GM10266 (cell line): ENCODE measurements around the gene EEF1AKMT4.
A peak's percentile ranks its signal among the peaks of the same experiment; 100 is the strongest.

ENCODE experiments used
- DNase-seq: peaks from one replicate; pipeline ENCODE4 v3.0.0; 2012; ENCODE audit errors: extremely low spot score
- TF ChIP-seq, protein P1 (sequence below): IDR thresholded peaks from 2 replicates; pipeline ENCODE4 v1.5.1; 2012; ENCODE audit warnings: mild to moderate bottlenecking, low read depth; ENCODE audit not compliant: control insufficient read depth, insufficient read depth; ENCODE audit errors: missing control alignments

EEF1AKMT4 gene

GRCh38 chr3:184291738-184292445 lies 42.4 kb downstream of the EEF1AKMT4 start:
- DNase-seq: no peak
- TF ChIP-seq, protein P1, sequence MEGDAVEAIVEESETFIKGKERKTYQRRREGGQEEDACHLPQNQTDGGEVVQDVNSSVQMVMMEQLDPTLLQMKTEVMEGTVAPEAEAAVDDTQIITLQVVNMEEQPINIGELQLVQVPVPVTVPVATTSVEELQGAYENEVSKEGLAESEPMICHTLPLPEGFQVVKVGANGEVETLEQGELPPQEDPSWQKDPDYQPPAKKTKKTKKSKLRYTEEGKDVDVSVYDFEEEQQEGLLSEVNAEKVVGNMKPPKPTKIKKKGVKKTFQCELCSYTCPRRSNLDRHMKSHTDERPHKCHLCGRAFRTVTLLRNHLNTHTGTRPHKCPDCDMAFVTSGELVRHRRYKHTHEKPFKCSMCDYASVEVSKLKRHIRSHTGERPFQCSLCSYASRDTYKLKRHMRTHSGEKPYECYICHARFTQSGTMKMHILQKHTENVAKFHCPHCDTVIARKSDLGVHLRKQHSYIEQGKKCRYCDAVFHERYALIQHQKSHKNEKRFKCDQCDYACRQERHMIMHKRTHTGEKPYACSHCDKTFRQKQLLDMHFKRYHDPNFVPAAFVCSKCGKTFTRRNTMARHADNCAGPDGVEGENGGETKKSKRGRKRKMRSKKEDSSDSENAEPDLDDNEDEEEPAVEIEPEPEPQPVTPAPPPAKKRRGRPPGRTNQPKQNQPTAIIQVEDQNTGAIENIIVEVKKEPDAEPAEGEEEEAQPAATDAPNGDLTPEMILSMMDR: no peak

- TF ChIP-seq, protein P1: no peak
- no peak for DNase-seq
Measured at GRCh38 chr3:184295771-184296170, 46.3 kb downstream of the EEF1AKMT4 start.

DNA sequence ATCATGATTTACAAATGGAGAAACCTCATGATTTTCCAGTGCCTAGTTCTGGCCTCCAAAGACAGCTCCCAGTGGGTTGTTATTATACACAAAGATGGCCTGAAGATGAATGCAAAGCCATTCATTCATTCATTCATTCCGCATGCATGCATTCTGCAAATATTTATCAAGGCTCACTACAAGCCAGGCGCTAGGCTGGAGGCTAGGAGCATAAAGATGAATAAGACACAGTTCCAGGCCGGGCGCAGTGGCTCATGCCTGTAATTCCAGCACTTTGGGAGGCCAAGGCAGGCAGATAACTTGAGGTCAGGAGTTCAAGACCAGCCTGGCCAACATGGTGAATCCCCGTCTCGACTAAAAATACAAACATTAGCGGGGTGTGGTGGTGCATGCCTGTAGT lies 47.1 kb downstream of the EEF1AKMT4 start:
- TF ChIP-seq, protein P1: no peak
- DNase-seq: no peak

DNA sequence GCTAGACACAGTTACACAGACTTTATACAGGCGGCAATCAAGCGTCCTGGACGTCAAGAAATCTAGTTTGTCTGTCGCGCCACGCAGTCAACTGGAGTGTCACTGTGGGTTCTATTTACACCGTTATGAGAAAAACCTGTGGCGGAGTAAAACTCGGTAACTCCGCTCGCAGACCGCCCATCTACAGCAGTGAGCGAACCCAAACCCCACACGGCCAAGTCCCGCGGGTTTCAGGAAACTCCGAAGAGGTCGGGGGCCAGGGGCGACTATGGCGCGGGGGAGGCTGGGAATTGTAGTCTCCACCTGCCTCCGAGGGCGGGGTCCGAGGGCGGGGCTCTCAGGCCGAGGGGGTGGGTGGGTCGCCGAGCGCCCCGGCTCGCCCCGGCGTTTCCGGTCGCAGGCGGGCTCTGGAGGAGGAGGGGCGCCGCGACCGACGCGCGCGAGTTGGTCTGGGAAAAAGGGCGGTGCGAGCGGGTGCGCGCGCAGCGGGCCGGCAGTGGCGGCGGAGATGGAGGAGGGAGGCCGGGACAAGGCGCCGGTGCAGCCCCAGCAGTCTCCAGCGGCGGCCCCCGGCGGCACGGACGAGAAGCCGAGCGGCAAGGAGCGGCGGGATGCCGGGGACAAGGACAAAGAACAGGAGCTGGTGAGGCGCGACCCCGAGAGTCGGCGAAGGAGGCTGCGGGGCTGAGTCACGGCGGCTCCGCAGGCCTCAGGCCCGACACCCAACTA lies 49.5 kb downstream of the EEF1AKMT4 start, which contains the start of gene PSMD2:
Gene PSMD2, plus strand, starts transcription at position 483 of the 729 bp plus-strand sequence. Its CDS starts 26 bp downstream, at position 509.
- TF ChIP-seq, protein P1: no peak
- peak; percentile 100 for DNase-seq

- TF ChIP-seq, protein P1: no peak
- no peak for DNase-seq
Measured at GRCh38 chr3:184299488-184300377, 50.3 kb downstream of the EEF1AKMT4 start.

DNA sequence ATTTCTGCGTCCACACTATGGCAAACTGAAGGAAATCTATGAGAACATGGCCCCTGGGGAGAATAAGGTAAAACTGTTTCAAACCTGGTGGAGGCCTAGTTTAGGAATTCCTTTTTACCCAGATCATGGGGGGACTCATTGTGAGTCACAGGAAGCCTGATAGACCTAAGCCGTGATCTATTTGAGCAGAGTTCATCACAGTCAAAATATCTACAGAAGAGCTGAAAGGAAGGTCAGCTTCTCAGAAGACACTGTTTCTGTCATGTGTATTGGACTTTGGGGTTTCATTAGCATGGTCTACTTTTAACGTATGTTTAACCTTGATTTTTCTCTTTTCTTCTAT lies 50.9 kb downstream of the EEF1AKMT4 start:
- TF ChIP-seq, protein P1: no peak
- DNase-seq: no peak

DNA sequence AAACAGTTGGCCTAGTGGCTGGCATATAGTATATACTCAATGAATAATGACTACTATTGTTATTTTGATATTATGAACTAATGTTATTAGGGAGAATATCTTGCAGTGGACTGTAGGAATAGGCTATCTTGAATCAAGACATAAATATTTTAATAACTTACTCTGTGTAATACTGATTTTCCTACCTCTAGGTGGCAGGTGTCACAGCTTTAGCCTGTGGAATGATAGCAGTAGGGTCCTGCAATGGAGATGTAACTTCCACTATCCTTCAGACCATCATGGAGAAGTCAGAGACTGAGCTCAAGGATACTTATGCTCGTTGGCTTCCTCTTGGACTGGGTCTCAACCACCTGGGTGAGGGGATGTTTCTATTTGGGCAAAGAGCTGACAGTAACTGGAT lies 56.1 kb downstream of the EEF1AKMT4 start:
- DNase-seq: no peak
- TF ChIP-seq, protein P1: peak; percentile 30
